Esophagus squamous epithelium (tissue), 4 donors: ENCODE measurements around the gene DAB2.

Source experiments
- CTCF ChIP-seq, 6 experiments: fragments of 450-650 bp in 4 of 6; fragments of 200-600 bp in 2 of 6; sonication (generic) in 2 of 6; IDR thresholded peaks; one replicate each; pipeline ENCODE4 v1.5.1; 2016 to 2019; ENCODE audit warnings: antibody characterized with exemption in 6 of 6, mild to moderate bottlenecking in 4 of 6, moderate library complexity in 4 of 6
- POLR2A ChIP-seq, 4 donors: fragments of 450-650 bp; IDR thresholded peaks; one replicate each; pipeline ENCODE4 v1.6.1; 2017; ENCODE audit warnings: antibody characterized with exemption in 4 of 4, mild to moderate bottlenecking in 4 of 4, moderate library complexity in 3 of 4

- TF ChIP-seq POLR2A (IDR thresholded peaks at IDR 0.05), result no peak
- no peak for TF ChIP-seq CTCF (IDR thresholded peaks at IDR 0.05)
These were observed 25.7 kb upstream of the DAB2 start for GRCh38 chr5:39450487-39450886.
